GM12878 (cell line): ENCODE data around the gene KLRK1.

Experiments
- ATF2 ChIP-seq: IDR thresholded peaks from 2 replicates; pipeline ENCODE4 v1.6.1; 2012; ENCODE audit warnings: low read length, inconsistent platforms
- BCL3 ChIP-seq: IDR thresholded peaks from 2 replicates; pipeline ENCODE4 v1.6.1; 2011; ENCODE audit warnings: borderline replicate concordance, low read depth, mild to moderate bottlenecking, moderate library complexity, low read length; ENCODE audit not compliant: insufficient read depth, poor library complexity, severe bottlenecking
- CTCF ChIP-seq, 3 experiments: IDR thresholded peaks in 2 of 3; conservative IDR thresholded peaks in 1 of 3; 2 replicates each; pipeline ENCODE4 v1.5.1; 2011; ENCODE audit warnings: low read depth in 3 of 3, low read length in 3 of 3, mild to moderate bottlenecking in 3 of 3, control low read depth in 2 of 3, moderate library complexity in 2 of 3, inconsistent platforms in 1 of 3, mixed read lengths in 1 of 3; ENCODE audit not compliant: control insufficient read depth in 2 of 3, insufficient read depth in 1 of 3; ENCODE audit errors: extremely low read depth in 1 of 3
- IKZF1 ChIP-seq: fragments of 450-650 bp; conservative IDR thresholded peaks from 2 replicates; pipeline ENCODE4 v1.6.1; 2017; ENCODE audit warnings: antibody characterized with exemption, mild to moderate bottlenecking
- KAT2A ChIP-seq: conservative IDR thresholded peaks from 2 replicates; pipeline ENCODE4 v1.6.1; 2011; ENCODE audit warnings: low read depth, low read length; ENCODE audit not compliant: control insufficient read depth
- MEF2A ChIP-seq: IDR thresholded peaks from 2 replicates; pipeline ENCODE4 v1.6.1; 2011; ENCODE audit warnings: low read depth, mild to moderate bottlenecking, low read length, moderate library complexity; ENCODE audit not compliant: insufficient read depth
- MXI1 ChIP-seq: fragments of 150-350 bp; IDR thresholded peaks from 2 replicates; pipeline ENCODE4 v1.6.1; 2011; ENCODE audit warnings: low read depth, mild to moderate bottlenecking, inconsistent platforms, low read length, improper control_type of control experiment
- PRDM15 ChIP-seq: fragments of 450-650 bp; formaldehyde crosslinking; IDR thresholded peaks from 2 replicates; pipeline ENCODE4 v1.4.0; 2020; ENCODE audit warnings: mild to moderate bottlenecking, moderate library complexity
- RAD21 ChIP-seq: IDR thresholded peaks from 2 replicates; pipeline ENCODE4 v1.6.1; 2011; ENCODE audit warnings: mild to moderate bottlenecking, low read depth, low read length, moderate library complexity; ENCODE audit not compliant: insufficient read depth
- ZBTB40 ChIP-seq: fragments of 450-650 bp; IDR thresholded peaks from 2 replicates; pipeline ENCODE4 v1.6.1; 2016; ENCODE audit warnings: mild to moderate bottlenecking, moderate library complexity, borderline replicate concordance

GRCh38 chr12:10388624-10389413 is 1.0 kb downstream of the KLRK1 start:
- TF ChIP-seq CTCF (IDR thresholded peaks at IDR 0.05 in 2 of 3, conservative IDR thresholded peaks at IDR 0.05 in 1 of 3; ENCODE audit: control insufficient read depth in 2 of 3, extremely low read depth in 1 of 3, insufficient read depth in 1 of 3, low read depth in 3 of 3, low read length in 3 of 3), result no peak
- no peak for TF ChIP-seq MEF2A
- TF ChIP-seq ZBTB40, result no peak
- no peak for TF ChIP-seq MXI1
- TF ChIP-seq BCL3, result no peak
- TF ChIP-seq IKZF1, result no peak
- TF ChIP-seq RAD21, result no peak
- TF ChIP-seq PRDM15 (CRISPR knock-in tag), result no peak
- no peak for TF ChIP-seq ATF2
- TF ChIP-seq KAT2A, result no peak
